ENCODE data around the gene IRF6.

Gene IRF6

GRCh38 chr1:209755926-209756614 lies 49.9 kb downstream of the IRF6 start, which contains the start of gene TRAF3IP3:
TRAF3IP3 (plus strand) TSS chr1:209756053; CDS start chr1:209760040, 3,987 bp downstream.
- DNase-seq: no peak

DNA sequence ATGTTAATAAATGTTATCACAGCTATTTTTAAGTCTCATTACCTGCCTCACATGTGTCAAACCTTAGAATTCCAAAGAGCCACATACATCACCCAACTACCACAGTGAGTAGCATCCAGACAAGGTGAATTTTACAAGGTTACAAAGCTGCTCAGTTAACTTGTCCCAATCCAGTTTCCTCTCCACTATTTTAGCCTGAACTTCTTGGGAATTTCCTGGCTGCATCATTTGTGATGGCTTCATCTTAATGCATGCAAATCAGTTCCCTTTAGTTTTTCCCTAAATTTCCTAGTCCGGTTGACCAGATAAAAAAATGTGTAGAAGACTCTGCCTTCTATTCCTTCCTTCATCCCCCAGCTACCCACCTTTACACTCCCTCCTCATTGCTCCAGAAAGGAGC lies 50.7 kb downstream of the IRF6 start:
- no peak for DNase-seq

GRCh38 chr1:209752890-209753289 lies 53.1 kb downstream of the IRF6 start:
- no peak for DNase-seq

DNA sequence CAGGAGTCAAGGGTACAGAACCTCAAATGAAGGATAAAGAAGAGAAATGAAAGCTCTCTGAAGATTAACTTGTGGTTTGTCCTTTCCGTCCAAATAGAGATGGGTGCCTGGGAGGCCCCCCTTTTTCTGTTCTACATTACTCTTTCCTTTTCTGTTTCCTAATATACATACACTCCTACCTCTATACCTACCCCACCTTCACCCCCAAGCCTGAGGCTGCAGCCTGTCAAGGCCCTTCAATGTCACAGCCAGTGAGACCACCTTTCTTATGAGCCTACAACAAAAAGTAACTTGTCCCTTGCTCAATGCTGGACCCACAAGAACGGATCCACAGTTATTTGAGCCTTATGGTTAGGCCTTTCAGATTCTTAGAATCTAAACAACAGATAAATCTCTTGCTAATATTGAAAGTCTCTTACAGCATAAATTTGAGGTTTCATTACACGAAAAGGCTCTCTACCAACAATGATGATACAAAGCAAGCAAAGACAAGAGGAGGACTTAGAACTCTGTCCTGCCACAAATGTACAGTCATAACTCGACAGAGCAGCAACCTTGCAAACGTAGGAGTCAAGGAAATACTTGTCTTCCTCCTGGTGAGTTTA lies 54.2 kb downstream of the IRF6 start:
- DNase-seq: no peak

DNA sequence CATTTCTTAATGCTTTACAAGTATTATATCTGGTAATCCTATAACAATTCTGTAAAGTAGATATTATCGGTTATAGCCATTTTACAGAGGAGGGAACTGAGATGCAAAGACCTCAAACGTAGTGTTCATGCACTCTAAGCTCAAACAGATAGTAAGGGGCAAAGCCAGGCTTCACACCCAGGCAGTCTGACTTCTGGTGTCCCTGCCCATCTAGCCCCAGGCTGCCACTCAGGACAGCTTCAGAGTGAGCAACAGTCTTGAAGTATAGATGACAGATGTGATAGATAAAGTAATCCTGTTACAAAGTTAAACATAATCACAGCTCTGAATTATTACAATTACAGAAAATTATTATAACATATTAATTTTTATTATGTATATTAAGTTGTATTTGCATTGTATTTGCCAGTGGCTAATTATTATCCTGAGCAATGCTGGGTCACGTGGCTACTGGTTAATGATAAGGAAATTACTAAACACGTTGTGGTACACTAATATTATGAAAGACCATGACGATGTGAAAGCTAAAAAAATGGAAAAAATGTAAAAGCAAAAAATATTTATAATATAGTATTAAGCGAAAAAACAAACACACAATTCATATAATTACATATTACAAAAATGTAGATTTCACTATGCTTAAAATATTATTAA lies 56.1 kb downstream of the IRF6 start:
- no peak for DNase-seq

DNA sequence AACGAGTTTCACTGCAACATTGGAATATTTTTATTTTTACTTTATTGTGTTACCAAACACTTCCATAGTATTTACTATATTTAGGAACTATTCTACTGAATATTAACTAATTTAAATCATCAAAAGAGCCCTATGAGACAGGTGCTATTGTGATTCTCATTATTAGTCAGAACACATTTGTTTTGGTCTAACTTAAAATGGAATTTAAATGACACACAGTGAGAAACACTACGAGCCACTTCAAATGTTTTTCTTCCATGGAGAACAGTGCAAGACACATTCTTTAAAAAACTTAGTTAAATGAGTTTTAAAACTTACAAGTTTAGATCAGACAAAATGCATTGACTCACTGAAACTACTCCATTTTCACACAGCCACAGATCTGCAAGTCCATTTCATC lies 56.7 kb downstream of the IRF6 start:
- DNase-seq: no peak

GRCh38 chr1:209748620-209749019 lies 57.3 kb downstream of the IRF6 start:
- no peak for DNase-seq

- DNase-seq: no peak
These were observed 58.2 kb downstream of the IRF6 start for GRCh38 chr1:209747580-209748262.

GRCh38 chr1:209746451-209747165 lies 59.3 kb downstream of the IRF6 start:
- DNase-seq: no peak

DNA sequence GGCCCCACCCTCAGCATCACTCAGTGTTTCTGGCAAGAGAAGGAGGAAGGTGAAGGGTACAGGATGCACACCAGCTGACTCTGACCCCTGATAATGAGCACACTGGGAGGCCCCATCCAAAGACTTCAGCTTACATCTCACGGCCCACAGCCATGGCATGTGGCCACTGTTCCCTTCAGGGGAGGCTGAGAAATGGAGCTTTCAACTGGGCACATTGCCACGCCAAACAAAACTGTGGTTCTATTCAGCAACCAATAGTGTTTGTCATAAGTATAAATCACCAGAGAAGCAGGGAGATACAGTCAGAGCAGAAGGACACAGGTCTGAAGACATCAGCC lies 62.8 kb downstream of the IRF6 start:
- no peak for DNase-seq

- DNase-seq: no peak
These were observed 63.4 kb downstream of the IRF6 start for GRCh38 chr1:209742409-209743144.

DNA sequence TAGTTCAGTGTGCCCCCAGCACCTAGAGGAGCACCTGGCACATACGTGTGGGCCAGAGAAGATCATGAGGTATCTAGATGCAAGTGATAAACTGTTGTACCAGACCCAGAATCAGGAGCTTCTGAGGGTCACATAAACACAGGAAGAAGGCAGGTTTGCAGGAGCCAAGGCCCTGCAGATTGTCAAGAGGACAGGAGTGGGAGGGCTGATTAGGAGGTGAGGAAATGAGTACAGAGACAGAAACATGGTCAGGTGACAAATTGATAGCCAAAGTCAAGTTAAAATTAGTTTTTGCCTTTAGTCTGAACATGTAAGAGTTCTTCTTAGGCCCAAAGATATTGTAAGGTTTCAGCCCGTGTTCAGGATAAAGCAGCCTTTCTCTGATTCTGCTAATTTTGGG lies 64.1 kb downstream of the IRF6 start:
- DNase-seq: no peak

DNA sequence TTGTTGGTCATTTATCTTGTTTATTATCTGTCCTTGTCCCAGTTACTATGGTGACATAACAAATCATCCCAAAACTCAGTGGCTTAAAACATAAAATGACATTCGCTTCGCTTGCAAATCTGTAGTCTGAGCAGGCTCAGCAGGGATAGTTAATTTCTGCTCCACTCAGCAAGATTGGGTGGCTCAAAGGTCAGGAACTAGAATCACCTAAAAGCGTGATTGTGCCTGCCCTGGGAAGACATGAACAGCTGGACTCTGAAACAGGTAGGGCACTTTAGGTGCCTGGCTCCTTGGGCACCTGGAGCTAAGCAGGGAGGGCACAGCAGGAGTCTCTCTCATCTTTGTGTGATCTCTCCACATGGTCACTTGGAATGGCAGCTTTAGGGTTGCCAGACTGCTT lies 64.7 kb downstream of the IRF6 start:
- DNase-seq: no peak

DNA sequence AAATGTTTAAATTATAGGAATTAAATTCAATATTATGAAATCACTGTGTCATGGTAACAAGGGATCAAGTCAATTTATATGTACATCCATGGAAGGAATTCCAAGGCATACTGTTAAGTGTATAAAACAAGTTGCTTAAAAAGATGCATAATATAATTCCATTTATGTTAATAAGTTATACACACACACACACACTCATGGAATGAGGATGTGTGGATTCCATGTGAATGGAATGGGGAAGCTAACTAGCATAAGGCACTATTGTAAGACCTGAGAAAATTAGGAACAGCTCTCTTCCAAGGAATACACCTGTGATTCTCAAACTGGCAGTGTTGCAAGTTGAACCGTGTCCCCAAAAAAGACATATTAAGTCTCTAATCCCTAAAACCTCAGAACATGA lies 67.7 kb downstream of the IRF6 start:
- DNase-seq: no peak

GRCh38 chr1:209737118-209737505 lies 68.8 kb downstream of the IRF6 start:
- no peak for DNase-seq

- DNase-seq: no peak
These were observed 69.3 kb downstream of the IRF6 start for GRCh38 chr1:209736490-209737117.

Data from NCI-H146 (cell line).